ENCODE measurements around the gene XG. TPM values are rescaled to one million over a fixed set of nuclear protein-coding genes. Genes with fewer than 3 reads are reported as not detected.
A peak's percentile ranks its signal among the peaks of the same experiment; 100 is the strongest.
"Not testable (repeated sequence)": the region's sequence is repeated elsewhere in the genome, so short reads cannot be mapped to it uniquely, and the experiment has no call there.

The XG gene
- total RNA-seq (0.44 TPM in 1 of 2 replicates, not detected in the other), polyA plus RNA-seq (0.10 TPM in 1 of 2 replicates, not detected in the other), polyA minus RNA-seq (not detected in 2 replicates), Bru-seq, nascent RNA (percentile 25 among the genes with signal in this experiment), BruChase-seq, experiment 1, labeled RNA remaining after a 6-hour chase (percentile 27 among the genes with signal in this experiment), BruChase-seq, experiment 2, labeled RNA remaining after a 2-hour chase (percentile 20 among the genes with signal in this experiment)
- 0.04 and 0.17 TPM in 2 replicates for polyA plus RNA-seq (2011; cell fraction: cytosol; rRNA removed)
- polyA plus RNA-seq (2011; cell fraction: nucleus; rRNA removed): 0.15 TPM in 1 of 2 replicates, not detected in the other
- polyA plus RNA-seq (2012): 0.19 TPM in 1 of 2 replicates, not detected in the other
- not detected for polyA minus RNA-seq (2011; cell fraction: cytosol; rRNA and poly(A)+ RNA removed)
- 0.24 and 0.43 TPM in 2 replicates for polyA minus RNA-seq (2011; cell fraction: nucleus; rRNA and poly(A)+ RNA removed)
- long read RNA-seq: 0 reads

GRCh38 chrX:2751874-2752300 lies at the start of gene XG:
TSS of gene XG (plus strand) at chrX:2752040. CDS start at chrX:2752275, 235 bp downstream.
- DNase-seq (ENCODE audit: low read depth, low spot score); FAIRE-seq; BruUV-seq (replicated peaks); H2AFZ ChIP-seq (ENCODE audit: low read depth, low read length); H3K36me3 ChIP-seq (ENCODE audit: control insufficient read depth in 2 of 2, extremely low read depth in 1 of 2, insufficient read depth in 2 of 2, low read length in 2 of 2); H3K9me3 ChIP-seq (replicated peaks; ENCODE audit: control insufficient read depth, insufficient read depth, low read length); H3K79me2 ChIP-seq (ENCODE audit: control insufficient read depth, insufficient read depth, low read length); dilution Hi-C loops (cut with MboI; ENCODE audit: extremely low pct_ligation_motif_present, low sequenced_read_pairs); POLR2A ChIA-PET; H3K9ac ChIP-seq (replicated peaks; ENCODE audit: extremely low read depth, insufficient read depth, low read length); intact Hi-C loops (cut with micrococcal nuclease); H4K20me1 ChIP-seq (replicated peaks; ENCODE audit: control insufficient read depth, extremely low read depth, insufficient read depth, low read length); H3K4me1 ChIP-seq (ENCODE audit: control insufficient read depth, extremely low read depth, insufficient read depth, low read length); H3K9me1 ChIP-seq (replicated peaks; ENCODE audit: control insufficient read depth, extremely low read depth, insufficient read depth, low read length); H3K4me3 ChIP-seq (replicated peaks in 1 of 3; ENCODE audit: insufficient read depth in 1 of 3, low read depth in 1 of 3, low read length in 3 of 3); H3K27me3 ChIP-seq (ENCODE audit: control insufficient read depth in 2 of 2, insufficient read depth in 2 of 2, low read length in 2 of 2); CTCF ChIA-PET: not testable (repeated sequence)
- H3K4me2 ChIP-seq (ENCODE audit: insufficient read depth, low read length): peak within 1 kb of the TSS; percentile 43
- H3K27ac ChIP-seq (ENCODE audit: insufficient read depth, low read depth, low read length): peak within 1 kb of the TSS; percentile 8

- H3K9me3 ChIP-seq (replicated peaks; ENCODE audit: control insufficient read depth, insufficient read depth, low read length): no peaks in the 10 kb centered on the region
- H3K27me3 ChIP-seq (ENCODE audit: control insufficient read depth in 2 of 2, insufficient read depth in 2 of 2, low read length in 2 of 2): no peaks in the 10 kb centered on the region
- POLR2A ChIA-PET: no interaction called here
- no peak overlapping the region for H2AFZ ChIP-seq (ENCODE audit: low read depth, low read length)
- peak overlapping the region; percentile 18 for H3K4me2 ChIP-seq (ENCODE audit: insufficient read depth, low read length)
- H3K36me3 ChIP-seq (ENCODE audit: control insufficient read depth in 2 of 2, extremely low read depth in 1 of 2, insufficient read depth in 2 of 2, low read length in 2 of 2): peaks cover 0 to 4% of the 10 kb centered on the region in 2 experiments
- peak overlapping the region; percentile 65 for H3K9ac ChIP-seq (replicated peaks; ENCODE audit: extremely low read depth, insufficient read depth, low read length)
- no peaks in the 10 kb centered on the region for H4K20me1 ChIP-seq (replicated peaks; ENCODE audit: control insufficient read depth, extremely low read depth, insufficient read depth, low read length)
- peaks cover 64% of the 10 kb centered on the region for H3K4me1 ChIP-seq (ENCODE audit: control insufficient read depth, extremely low read depth, insufficient read depth, low read length)
- TF ChIP-seq MAX (IDR thresholded peaks at IDR 0.05; ENCODE audit: insufficient read depth, insufficient read length) (no peak), CTCF (IDR thresholded peaks at IDR 0.05; ENCODE audit: extremely low read depth in 1 of 2, insufficient read depth in 1 of 2, low read depth in 1 of 2, low read length in 2 of 2) (peak; percentile 33 to 54)
- FAIRE-seq (peak; percentile 69), DNase-seq (ENCODE audit: low read depth, low spot score) (peak; percentile 77)
- peak overlapping the region; percentile 73 for H3K27ac ChIP-seq (ENCODE audit: insufficient read depth, low read depth, low read length)
- CTCF ChIA-PET: no interaction called here
- intact Hi-C loops (cut with micrococcal nuclease) (no loop called here), dilution Hi-C loops (cut with MboI; ENCODE audit: extremely low pct_ligation_motif_present, low sequenced_read_pairs) (no loop called here)
- no TSS peak for BruUV-seq (replicated peaks)
- peak overlapping the region in 1 of 3 experiments; percentile 0 for H3K4me3 ChIP-seq (replicated peaks in 1 of 3; ENCODE audit: insufficient read depth in 1 of 3, low read depth in 1 of 3, low read length in 3 of 3)
- H3K79me2 ChIP-seq (ENCODE audit: control insufficient read depth, insufficient read depth, low read length): peaks cover 91% of the 10 kb centered on the region
- no peaks in the 10 kb centered on the region for H3K9me1 ChIP-seq (replicated peaks; ENCODE audit: control insufficient read depth, extremely low read depth, insufficient read depth, low read length)
These were observed 47.9 kb upstream of the XG start for GRCh38 chrX:2703991-2704369.
